Stimulated activated CD4-positive, alpha-beta T cell treated with anti-CD3 and anti-CD28 coated beads, TNF-alpha, amount 100 ng/mL, for 48 hours (primary cell): ENCODE measurements around the gene COG7.
"Not testable (repeated sequence)": the region's sequence is repeated elsewhere in the genome, so short reads cannot be mapped to it uniquely, and the experiment has no call there.

Experiments used
- DNase-seq, 3 donors: peaks; one replicate each; pipeline ENCODE4 v3.0.0-alpha.2; 2020; ENCODE audit warnings: low read depth in 3 of 3

COG7 gene

DNA sequence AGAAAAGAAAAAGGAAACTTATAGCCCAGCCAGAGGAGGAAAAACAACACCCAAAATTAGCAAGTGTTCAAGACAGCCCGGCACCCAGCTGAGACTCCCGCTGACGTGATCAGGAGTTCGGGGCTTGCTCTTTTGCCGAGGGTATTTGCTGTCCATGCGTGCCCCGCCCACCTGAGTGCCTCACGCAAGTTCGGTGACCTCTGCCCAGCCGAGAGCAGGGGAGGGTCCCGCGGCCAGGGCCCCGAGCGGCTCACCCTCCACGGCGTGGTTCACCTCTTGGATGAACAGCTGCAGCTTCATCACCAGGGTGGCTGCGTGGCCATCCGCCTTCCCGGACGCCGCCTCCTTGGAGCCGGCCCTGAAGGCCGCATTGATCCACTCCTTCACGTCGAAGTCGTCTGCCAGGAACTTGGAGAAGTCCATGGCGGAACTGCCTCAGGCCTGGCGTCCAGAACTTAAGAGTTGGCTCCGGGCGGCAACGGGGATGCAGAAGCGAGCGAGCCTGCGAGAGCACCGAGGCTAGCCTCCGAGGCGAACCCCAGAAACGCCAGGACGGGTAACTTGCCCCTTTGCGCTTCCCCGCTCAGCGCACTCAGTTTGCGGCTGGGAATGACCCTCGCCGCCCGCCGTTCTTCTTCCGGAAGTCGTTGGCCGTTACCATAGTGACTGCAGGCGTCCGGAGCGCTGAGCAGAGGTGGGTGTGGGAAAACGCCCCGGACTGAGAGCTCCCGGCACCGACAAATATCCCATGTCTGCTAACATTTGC, at the start of gene COG7:
Gene COG7 (minus strand): TSS at position 618 of the 766 bp plus-strand sequence. CDS start 195 bp downstream, at position 423.
- peak; percentile 74 to 81 (median 79) for DNase-seq

- no peak for DNase-seq
Measured at GRCh38 chr16:23502466-23502865, 49.5 kb upstream of the COG7 start.

- no peak for DNase-seq
Measured at GRCh38 chr16:23501291-23501690, 48.3 kb upstream of the COG7 start.

DNA sequence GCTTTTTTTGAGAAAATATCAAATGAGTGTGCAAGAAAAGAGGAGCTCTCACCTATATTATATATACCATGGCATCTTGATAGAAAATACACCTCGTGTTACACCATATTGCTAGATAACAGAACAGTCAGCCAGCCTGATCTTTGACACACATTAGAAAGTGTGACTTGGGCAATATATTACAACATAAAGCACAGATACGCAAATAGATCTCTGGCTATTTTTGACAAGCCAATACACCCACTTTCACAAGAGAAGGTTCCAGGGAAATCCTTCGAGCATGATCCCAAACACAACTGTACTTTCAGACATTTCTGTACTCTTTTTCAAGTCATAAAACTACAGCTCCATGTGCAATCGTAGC, 47.9 kb upstream of the COG7 start:
- DNase-seq = no peak

GRCh38 chr16:23500212-23500861, 47.3 kb upstream of the COG7 start:
- DNase-seq = no peak

DNA sequence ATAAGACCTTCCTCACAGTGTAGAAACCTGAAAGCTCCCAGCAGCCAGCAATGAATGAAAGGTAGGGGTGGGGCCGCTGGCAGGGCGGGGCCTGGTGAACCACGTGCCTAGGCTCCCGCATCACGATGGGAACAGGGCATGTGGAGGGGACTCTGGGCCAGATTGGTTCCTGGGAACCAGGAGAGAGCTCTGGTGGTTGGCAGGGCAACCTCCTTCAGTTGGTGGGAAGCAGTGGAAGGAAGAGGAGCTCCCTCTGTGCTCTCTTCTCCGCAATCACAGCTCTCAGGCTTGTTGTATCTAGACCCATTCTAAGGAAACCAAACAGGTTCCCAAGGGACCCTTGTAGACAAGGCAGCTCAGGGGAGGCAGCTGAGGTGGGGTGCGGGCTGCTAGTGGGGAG, 46.8 kb upstream of the COG7 start:
- no peak for DNase-seq

- DNase-seq = no peak
Measured at GRCh38 chr16:23498863-23499262, 45.9 kb upstream of the COG7 start.

- DNase-seq = no peak
Measured at GRCh38 chr16:23497543-23497868, 44.5 kb upstream of the COG7 start.

- no peak for DNase-seq
Measured at GRCh38 chr16:23496821-23497542, 44.0 kb upstream of the COG7 start.

DNA sequence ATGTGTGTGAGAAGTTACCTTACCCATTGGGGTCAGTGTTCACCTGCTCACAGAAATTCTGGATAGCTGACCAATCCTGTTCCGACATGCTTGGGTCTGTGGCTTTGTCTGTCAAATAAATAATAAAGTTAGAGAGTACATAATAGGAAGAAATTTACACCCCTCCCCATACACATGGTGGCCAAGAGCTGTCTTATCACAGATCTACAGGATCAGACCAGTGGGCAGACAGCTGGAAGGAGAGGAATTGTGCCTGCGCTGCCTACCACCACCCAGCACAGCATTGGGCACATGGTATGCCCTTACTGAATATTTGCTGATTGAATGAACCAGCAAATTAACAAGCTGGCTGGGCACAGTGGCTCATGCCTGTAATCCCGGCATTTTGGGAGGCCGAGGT, 42.7 kb upstream of the COG7 start:
- no peak for DNase-seq

DNA sequence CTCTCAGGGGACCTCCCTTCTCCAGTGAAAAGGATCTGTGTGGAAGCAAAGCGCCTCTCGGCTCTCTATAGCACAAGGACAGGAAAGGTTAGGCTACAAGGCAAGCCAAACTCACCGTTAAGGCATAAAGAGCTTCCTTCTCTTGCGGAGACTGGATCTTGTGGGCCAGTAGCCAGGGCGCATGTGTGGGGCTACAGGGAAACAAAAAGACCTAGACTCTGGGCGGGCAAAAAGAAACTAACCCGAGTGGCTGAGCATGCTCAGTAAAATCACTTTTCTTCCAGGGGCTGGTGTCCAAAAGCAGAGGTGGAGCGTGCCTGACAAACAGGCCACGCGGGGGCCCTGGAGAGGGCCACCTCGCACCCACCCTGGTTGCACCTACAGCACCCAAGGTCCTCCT, 41.2 kb upstream of the COG7 start:
- no peak for DNase-seq

GRCh38 chr16:23491490-23492391, 38.8 kb upstream of the COG7 start:
- DNase-seq = no peak

- DNase-seq = no peak
Measured at GRCh38 chr16:23486480-23486879, 33.5 kb upstream of the COG7 start.

- DNase-seq = no peak
Measured at GRCh38 chr16:23485841-23486240, 32.9 kb upstream of the COG7 start.

GRCh38 chr16:23485257-23485614, 32.2 kb upstream of the COG7 start:
- no peak for DNase-seq

DNA sequence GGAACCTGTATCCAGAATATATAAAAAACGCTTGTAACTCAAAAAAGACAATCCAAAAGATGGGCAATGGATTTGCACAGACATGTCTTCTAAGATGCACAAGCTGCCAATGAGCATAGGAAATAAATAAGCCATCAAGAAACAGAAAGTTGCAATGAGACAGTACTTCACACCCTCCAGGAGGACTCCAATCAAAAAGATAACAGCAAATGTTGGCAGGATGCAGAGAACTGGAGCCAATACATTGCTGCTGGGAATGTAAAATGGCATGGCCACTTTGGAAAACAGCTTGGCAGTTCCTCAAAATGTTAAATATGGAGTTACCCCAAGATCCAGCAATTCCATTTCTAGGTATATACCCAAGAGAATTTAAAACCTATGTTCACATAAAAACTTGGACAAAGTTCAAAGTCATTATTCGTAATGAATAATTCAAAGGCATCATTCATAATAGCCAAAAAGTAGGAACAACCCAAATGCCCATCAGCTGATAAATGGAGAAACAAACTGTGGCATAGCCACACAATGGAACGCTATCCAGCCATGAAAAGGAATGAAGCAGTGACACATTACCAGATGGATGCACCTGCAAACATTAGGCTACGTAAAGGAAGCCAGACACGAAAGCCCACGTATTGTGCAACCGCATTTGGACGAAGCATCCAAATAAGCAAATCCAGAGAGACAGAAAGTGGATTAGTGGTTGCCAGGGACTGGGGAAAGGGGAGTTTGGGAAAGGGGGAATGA, 31.7 kb upstream of the COG7 start:
- no peak for DNase-seq

DNA sequence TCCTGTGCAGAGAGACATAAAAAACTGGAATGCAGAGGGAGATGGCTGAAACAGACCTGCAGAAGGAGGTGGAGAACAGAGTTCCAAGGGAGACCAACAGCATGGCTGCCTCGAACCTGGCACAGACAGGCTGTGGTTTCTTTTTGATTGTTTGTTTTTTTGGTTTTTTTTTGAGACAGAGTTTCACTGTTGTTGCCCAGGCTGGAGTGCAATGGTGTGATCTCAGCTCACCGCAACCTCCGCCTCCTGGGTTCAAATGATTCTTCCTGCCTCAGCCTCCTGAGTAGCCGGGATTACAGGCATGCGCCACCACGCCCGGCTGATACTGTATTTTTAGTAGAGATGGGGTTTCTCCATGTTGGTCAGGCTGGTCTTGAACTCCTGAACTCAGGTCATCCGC, 30.5 kb upstream of the COG7 start:
- not testable (repeated sequence) for DNase-seq

DNA sequence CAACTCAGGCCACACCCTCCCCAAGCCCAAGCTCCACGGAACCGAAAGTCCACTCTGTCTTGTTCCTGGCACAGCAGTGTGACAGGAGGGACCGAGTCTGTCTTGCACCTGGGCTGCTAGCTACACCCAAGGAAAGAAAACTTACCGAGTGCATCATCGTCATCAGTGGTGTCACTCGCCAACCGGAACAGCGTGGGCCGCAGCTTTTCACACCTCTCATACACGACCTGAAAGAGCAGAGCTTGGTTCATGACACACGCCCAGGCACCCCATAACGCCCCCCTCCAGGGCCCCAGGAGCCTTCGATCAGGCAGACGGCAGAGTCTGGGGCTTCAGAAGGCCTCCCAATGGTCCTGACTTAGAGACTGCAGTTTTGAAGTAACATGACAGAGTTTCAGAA, 29.8 kb upstream of the COG7 start:
- no peak for DNase-seq

- no peak for DNase-seq
Measured at GRCh38 chr16:23480257-23480656, 27.3 kb upstream of the COG7 start.

- no peak for DNase-seq
Measured at GRCh38 chr16:23479138-23479537, 26.1 kb upstream of the COG7 start.

DNA sequence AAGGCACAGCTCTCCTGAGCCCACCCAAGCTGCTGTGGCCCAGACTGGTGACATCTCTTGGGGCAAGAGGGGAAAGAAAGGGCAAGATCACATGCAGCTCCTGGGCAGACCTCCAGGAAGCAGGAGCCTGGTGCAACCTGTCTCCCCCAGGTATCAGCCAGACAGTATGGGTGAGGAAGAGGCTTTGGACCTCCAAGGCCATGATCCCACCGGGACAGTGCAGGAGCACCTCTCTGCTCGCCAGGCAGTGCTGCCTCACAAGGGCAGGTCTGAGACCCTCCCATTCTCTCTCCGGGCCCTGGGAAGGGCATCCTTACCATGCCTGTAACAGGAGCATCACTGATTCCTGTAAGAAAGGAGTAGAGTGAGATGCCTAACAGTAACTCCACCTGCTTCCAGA, 25.6 kb upstream of the COG7 start:
- no peak for DNase-seq
